HG02970 (cell line): Measurements from ENCODE around the gene RAB6C.
"Not testable (repeated sequence)": the region's sequence is repeated elsewhere in the genome, so short reads cannot be mapped to it uniquely, and the experiment has no call there.

Experiments used
- ATAC-seq: cut with Tn5 transposase; IDR thresholded peaks from one replicate; pipeline ENCODE4 v1.9.1; 2021; ENCODE audit warnings: mild to moderate bottlenecking, moderate library complexity, moderate number of reproducible peaks; ENCODE audit not compliant: unreplicated experiment, low FRiP score

RAB6C gene

DNA sequence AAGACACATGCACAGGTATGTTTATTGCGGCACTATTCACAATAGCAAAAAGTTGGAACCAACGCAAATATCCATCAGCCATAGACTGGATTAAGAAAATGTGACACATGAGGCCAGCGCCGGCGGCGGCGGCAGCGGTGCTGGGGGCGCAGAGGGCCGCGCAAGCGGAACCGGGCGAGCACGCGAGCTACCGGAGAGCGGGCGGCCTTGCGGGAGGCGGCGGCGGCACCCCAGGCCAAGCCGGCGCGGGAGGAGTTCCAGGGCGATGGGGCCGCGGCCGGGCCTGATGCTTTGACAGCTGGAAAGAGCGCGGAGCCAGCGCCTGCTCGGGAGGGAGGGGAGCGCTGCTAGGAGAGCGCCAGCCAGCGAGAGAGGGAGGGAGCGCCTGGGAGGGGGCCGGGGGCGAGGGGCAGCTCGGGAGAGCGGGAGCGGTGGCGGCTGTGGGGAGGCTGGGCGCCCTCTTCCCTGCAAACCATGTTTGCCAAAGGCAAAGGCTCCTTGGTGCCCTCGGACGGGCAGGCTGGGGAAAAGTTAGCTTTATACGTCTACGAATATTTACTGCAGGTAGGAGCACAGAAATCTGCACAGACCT lies 13.0 kb downstream of the RAB6C start:
- not testable (repeated sequence) for ATAC-seq

DNA sequence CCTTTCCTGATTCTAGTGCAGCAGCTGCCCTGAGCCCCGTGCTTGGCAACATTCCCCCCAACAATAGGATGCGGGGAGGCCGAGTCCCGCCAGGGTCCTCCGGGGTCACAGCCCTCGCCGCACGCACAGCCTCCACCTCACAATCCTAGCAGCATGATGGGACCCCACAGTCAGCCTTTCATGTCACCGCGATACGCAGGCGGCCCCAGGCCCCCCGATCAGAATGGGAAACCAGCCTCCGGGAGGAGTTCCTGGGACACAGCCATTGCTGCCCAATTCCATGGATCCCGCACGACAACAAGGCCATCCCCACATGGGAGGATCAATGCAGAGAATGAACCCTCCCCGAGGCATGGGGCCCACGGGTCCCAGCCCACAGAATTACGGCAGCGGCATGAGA lies 13.7 kb downstream of the RAB6C start:
- not testable (repeated sequence) for ATAC-seq

DNA sequence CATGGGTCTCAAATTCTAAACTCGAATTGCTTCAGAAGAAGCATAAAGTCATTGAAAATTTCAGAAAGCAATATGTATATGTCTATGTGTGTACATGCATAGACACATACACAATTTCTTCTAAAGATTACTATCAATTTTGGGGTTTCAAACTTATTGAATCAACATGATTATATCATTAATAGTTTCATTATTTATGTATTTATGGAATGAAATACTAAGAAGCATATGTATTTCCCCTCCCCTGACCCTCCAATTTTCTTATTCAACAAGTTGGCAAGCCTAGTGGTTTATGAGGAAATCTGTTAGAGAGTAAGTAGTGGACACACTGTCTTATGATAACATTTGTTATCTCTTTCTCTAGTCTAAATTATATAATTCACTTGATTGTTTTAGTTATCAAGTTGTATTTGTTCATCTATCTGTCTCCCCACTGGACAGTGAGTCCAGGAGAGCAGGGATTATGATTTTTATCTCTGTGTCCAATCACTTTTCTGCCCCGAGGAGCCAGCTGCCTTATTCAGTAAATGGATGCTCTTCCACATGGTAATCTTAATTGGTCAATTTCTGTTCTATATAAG lies 17.3 kb downstream of the RAB6C start:
- not testable (repeated sequence) for ATAC-seq

DNA sequence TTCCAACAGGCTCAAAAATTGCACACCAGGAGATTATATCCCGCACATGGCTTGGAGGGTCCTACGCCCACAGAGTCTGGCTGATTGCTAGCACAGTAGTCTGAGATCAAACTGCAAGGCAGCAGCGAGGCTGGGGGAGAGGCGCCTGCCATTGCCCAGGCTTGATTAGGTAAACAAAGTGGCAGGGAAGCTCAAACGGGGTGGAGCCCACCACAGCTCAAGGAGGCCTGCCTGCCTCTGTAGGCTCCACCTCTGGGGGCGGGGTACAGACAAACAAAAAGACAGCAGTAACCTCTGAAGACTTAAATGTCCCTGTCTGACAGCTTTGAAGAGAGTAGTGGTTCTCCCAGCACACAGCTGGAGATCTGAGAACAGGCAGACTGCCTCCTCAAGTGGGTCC lies 19.3 kb downstream of the RAB6C start:
- ATAC-seq: not testable (repeated sequence)

DNA sequence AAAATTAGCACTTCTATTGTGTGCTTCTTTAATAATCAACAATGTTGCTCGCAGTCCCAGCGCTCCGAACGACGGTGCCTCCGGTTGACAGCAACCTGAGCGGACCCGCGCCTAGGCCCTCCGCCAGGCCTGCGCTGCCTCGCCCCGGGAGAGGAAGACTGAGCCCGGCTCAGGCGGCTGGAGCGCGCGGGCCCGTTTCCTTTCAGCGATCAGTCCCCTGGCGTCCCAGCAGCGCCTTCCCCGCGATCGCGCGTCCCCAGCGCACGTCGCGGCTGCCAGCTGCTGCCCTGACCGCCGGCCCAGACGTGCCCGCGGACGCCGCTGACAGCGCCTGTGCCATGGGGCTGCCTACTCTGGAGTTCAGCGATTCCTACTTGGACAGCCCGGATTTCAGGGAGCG lies 26.4 kb downstream of the RAB6C start:
- ATAC-seq: not testable (repeated sequence)

DNA sequence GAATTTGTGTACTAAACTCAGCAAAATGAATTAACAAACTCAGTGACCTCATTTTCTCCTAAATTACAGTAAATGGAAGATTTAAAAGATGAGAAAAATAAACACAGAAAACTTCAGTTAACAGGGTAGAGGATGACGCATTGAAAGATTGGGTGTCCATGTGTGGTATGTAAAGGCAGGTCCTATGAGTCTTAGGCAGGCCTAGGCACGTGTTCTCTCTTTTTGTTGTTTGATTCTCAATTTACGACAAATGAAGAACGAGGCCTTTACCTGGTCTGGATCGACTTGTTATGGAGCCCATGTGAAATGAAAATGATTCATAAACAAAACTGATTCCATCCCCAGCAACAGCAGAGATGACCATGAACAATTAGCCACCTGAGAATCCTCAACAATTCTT lies 37.2 kb downstream of the RAB6C start:
- ATAC-seq: not testable (repeated sequence)

DNA sequence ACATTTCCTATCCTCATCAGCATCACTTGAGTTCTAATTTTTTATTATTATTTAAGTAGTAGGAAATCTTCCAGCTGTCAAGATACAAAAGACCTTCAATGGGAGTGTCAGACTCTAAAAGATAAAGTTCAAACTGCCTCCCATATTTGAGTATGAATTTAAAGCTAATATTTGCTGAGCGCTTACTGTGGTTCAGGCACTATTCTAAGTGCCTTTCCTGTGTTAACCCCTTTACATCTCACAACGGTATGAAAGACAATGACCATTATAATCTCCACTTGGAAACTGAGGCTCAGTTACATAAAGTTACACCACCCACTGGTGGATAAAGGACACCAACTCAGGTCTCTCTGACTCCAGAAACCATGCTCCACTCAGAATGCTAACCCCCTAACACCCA lies 39.9 kb downstream of the RAB6C start:
- no peak for ATAC-seq

DNA sequence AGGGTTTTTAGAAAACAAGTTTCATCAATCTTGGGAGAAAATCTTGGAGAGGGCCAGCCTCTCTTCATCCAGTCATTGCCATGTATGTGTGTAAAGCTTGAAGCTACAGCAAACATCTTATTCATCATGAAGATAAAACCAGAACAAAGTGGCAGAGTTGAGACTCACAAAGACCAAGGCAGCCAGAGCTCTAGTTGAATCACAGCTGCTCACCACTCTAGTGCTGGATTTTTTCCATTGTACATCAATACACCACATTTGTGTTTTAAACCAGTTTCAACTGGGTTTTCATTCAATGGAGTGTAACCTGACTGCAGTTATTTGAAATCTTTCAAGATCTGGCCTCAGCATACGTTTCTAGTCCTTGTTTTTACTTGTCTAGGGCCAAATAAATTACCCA lies 40.6 kb downstream of the RAB6C start:
- ATAC-seq: not testable (repeated sequence)

DNA sequence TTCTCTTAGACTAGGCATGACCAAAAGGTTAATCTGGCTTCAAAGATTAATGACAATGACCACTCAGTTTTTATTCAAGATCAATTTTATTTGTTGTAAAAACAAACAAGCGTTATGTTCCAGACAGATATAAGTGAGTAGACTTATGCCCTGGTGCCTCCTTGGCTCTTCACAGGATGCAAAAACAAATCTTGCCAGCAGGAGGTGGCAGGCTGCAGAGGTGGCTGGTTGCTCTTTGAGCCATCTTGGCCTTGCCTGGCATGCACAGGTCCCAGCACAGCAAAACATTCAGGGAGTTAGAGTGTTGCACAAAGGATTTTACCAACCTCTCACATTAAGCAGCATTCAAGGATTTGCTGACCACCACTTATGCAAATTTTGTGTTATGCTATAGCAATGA lies 46.5 kb downstream of the RAB6C start:
- not testable (repeated sequence) for ATAC-seq
